ENCODE results near the gene LRRC23.

The LRRC23 gene

GRCh38 chr12:6943389-6943721 lies 38.7 kb downstream of the LRRC23 start:
- no peak for DNase-seq (ENCODE audit: low read depth in 2 of 3, low spot score in 2 of 3)

- DNase-seq (ENCODE audit: low read depth in 2 of 3, low spot score in 2 of 3), result peak in 1 of 3 experiments; percentile 70
Observed at GRCh38 chr12:6943722-6944380, 39.2 kb downstream of the LRRC23 start, which contains the start of the genes C12orf57 and RNU7-1. Gene C12orf57, plus strand, starts transcription at chr12:6944022. Its CDS starts 100 bp downstream, at chr12:6944122. Gene RNU7-1, plus strand, starts transcription at chr12:6943816.

- DNase-seq (ENCODE audit: low read depth in 2 of 3, low spot score in 2 of 3), result peak in 2 of 3 experiments; percentile 70 to 75
Observed at GRCh38 chr12:6944381-6945186, 40.0 kb downstream of the LRRC23 start.

GRCh38 chr12:6945613-6946012 lies 41.0 kb downstream of the LRRC23 start:
- DNase-seq (ENCODE audit: low read depth in 2 of 3, low spot score in 2 of 3), result no peak

- no peak for DNase-seq (ENCODE audit: low read depth in 2 of 3, low spot score in 2 of 3)
Observed at GRCh38 chr12:6946033-6946919, 41.7 kb downstream of the LRRC23 start.

GRCh38 chr12:6946920-6947374 lies 42.3 kb downstream of the LRRC23 start:
- DNase-seq (ENCODE audit: low read depth in 2 of 3, low spot score in 2 of 3), result no peak

GRCh38 chr12:6947615-6948014 lies 43.0 kb downstream of the LRRC23 start:
- no peak for DNase-seq (ENCODE audit: low read depth in 2 of 3, low spot score in 2 of 3)

GRCh38 chr12:6948873-6949594 lies 44.4 kb downstream of the LRRC23 start:
- no peak for DNase-seq (ENCODE audit: low read depth in 2 of 3, low spot score in 2 of 3)

- no peak for DNase-seq (ENCODE audit: low read depth in 2 of 3, low spot score in 2 of 3)
Observed at GRCh38 chr12:6950401-6950801, 45.8 kb downstream of the LRRC23 start.

- no peak for DNase-seq (ENCODE audit: low read depth in 2 of 3, low spot score in 2 of 3)
Observed at GRCh38 chr12:6950811-6951540, 46.4 kb downstream of the LRRC23 start, which contains the start of gene PTPN6. Gene PTPN6, plus strand, starts transcription at chr12:6951356. Its CDS starts 157 bp downstream, at chr12:6951513.

- no peak for DNase-seq (ENCODE audit: low read depth in 2 of 3, low spot score in 2 of 3)
Observed at GRCh38 chr12:6951551-6952120, 47.0 kb downstream of the LRRC23 start.

- no peak for DNase-seq (ENCODE audit: low read depth in 2 of 3, low spot score in 2 of 3)
Observed at GRCh38 chr12:6952121-6952862, 47.7 kb downstream of the LRRC23 start.

GRCh38 chr12:6952863-6953441 lies 48.3 kb downstream of the LRRC23 start:
- no peak for DNase-seq (ENCODE audit: low read depth in 2 of 3, low spot score in 2 of 3)

- peak in 1 of 3 experiments; percentile 80 for DNase-seq (ENCODE audit: low read depth in 2 of 3, low spot score in 2 of 3)
Observed at GRCh38 chr12:6953442-6954315, 49.1 kb downstream of the LRRC23 start.

GRCh38 chr12:6954316-6955107 lies 49.9 kb downstream of the LRRC23 start:
- no peak for DNase-seq (ENCODE audit: low read depth in 2 of 3, low spot score in 2 of 3)

- no peak for DNase-seq (ENCODE audit: low read depth in 2 of 3, low spot score in 2 of 3)
Observed at GRCh38 chr12:6955108-6956020, 50.7 kb downstream of the LRRC23 start.

Data from activated CD8-positive, alpha-beta memory T cell treated with anti-CD3 and anti-CD28 coated beads for 48 hours (primary cell).